Measurements from ENCODE around the gene KDM4C. TPM values are rescaled to one million over a fixed set of nuclear protein-coding genes. Genes with fewer than 3 reads are reported as not detected.

KDM4C gene
- total RNA-seq, 1 experiment from 2014 or later, result 7.1 TPM

DNA sequence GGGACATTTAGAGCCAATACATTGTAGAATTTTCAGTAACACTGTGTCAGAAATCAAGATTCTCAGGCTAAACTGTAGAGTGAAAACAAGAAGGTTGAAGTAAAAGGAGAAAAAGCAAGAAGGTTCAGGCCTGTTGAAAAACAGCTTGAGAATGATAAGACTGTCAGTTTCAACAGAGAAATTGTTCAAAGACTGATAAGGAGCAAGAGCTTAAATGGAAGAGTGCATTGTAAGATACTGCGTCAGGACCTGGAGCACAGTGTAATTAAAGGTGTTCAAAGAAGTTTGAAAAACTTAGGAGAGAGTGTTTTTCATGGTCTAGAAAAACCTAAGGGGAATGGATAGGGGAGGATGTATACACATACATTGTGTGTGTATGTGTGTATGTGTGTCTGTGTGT lies 408.3 kb downstream of the KDM4C start:
- no peak for ATAC-seq
- BruUV-seq (replicated peaks), result no TSS peak
- no peak overlapping the region for H3K27ac ChIP-seq (ENCODE audit: low read length)
- H3K36me3 ChIP-seq (ENCODE audit: control insufficient read depth, insufficient read depth, low read length), result no peaks in the 10 kb centered on the region
- H3K4me1 ChIP-seq (ENCODE audit: control insufficient read depth, insufficient read depth, low read length), result no peaks in the 10 kb centered on the region
- H3K4me3 ChIP-seq (ENCODE audit: low read depth in 2 of 2, low read length in 2 of 2), result no peak overlapping the region
- no peak for DNase-seq (ENCODE audit: low read depth, low spot score)
- in situ Hi-C loops (cut with HindIII; ENCODE audit: low pct_unique_long_range_greater_than_20kb, low sequenced_read_pairs) (no loop called here), intact Hi-C loops (cut with micrococcal nuclease; ENCODE audit: unreplicated experiment) (no loop called here)
- H3K9me3 ChIP-seq (ENCODE audit: control insufficient read depth, insufficient read depth, low read depth, low read length), result no peaks in the 10 kb centered on the region
- H3K27me3 ChIP-seq (ENCODE audit: control insufficient read depth, insufficient read depth, low read length), result no peaks in the 10 kb centered on the region
- ChIA-PET POLR2A (no interaction called here), CTCF (no interaction called here)
- TF ChIP-seq POLR2AphosphoS5 (IDR thresholded peaks at IDR 0.05; ENCODE audit: low read depth, low read length) (no peak), REST (IDR thresholded peaks at IDR 0.05; ENCODE audit: insufficient read depth in 1 of 2, low read depth in 2 of 2, low read length in 1 of 2) (no peak), SIN3A (IDR thresholded peaks at IDR 0.05; ENCODE audit: borderline replicate concordance, insufficient read depth, low read depth, low read length) (no peak), TCF7L2 (IDR thresholded peaks at IDR 0.05; ENCODE audit: low read depth, low read length) (no peak)
- TF ChIP-seq, protein P1, sequence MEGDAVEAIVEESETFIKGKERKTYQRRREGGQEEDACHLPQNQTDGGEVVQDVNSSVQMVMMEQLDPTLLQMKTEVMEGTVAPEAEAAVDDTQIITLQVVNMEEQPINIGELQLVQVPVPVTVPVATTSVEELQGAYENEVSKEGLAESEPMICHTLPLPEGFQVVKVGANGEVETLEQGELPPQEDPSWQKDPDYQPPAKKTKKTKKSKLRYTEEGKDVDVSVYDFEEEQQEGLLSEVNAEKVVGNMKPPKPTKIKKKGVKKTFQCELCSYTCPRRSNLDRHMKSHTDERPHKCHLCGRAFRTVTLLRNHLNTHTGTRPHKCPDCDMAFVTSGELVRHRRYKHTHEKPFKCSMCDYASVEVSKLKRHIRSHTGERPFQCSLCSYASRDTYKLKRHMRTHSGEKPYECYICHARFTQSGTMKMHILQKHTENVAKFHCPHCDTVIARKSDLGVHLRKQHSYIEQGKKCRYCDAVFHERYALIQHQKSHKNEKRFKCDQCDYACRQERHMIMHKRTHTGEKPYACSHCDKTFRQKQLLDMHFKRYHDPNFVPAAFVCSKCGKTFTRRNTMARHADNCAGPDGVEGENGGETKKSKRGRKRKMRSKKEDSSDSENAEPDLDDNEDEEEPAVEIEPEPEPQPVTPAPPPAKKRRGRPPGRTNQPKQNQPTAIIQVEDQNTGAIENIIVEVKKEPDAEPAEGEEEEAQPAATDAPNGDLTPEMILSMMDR (IDR thresholded peaks at IDR 0.05), result no peak

DNA sequence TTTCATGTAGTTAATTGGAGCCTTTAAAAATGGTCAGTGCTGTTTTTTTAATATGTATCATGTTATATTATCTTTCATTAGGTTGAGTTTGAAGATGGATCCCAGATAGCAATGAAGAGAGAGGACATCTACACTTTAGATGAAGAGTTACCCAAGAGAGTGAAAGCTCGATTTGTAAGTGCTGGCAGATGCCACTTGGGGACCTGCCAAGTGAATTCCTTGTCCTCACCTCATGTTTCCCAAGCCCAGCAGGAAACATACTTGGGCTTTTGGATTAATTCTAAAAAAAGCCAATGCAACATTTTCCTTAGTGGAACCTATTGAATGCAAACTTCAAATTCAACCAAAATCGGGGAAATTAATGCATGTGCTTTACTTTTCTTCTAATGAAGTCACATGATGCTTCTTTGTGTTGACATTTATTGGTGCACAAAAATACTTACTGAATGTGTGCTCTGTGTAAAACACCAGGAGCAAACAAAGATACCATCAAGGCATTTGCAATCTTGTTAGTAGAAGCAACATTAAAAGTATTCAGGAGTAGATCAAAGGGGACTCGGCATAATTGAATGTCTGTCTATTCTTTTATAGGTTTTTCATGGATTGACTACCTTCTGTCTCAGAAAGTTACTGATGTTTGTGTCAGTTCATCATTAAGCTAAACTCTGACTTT lies 412.1 kb downstream of the KDM4C start:
- in situ Hi-C loops (cut with HindIII; ENCODE audit: low pct_unique_long_range_greater_than_20kb, low sequenced_read_pairs) (no loop called here), intact Hi-C loops (cut with micrococcal nuclease; ENCODE audit: unreplicated experiment) (no loop called here)
- no peaks in the 10 kb centered on the region for H3K36me3 ChIP-seq (ENCODE audit: control insufficient read depth, insufficient read depth, low read length)
- H3K4me1 ChIP-seq (ENCODE audit: control insufficient read depth, insufficient read depth, low read length), result no peaks in the 10 kb centered on the region
- no TSS peak for BruUV-seq (replicated peaks)
- no peaks in the 10 kb centered on the region for H3K9me3 ChIP-seq (ENCODE audit: control insufficient read depth, insufficient read depth, low read depth, low read length)
- no peak for ATAC-seq
- TF ChIP-seq SIN3A (IDR thresholded peaks at IDR 0.05; ENCODE audit: borderline replicate concordance, insufficient read depth, low read depth, low read length) (no peak), TCF7L2 (IDR thresholded peaks at IDR 0.05; ENCODE audit: low read depth, low read length) (peak; percentile 73), POLR2AphosphoS5 (IDR thresholded peaks at IDR 0.05; ENCODE audit: low read depth, low read length) (no peak), REST (IDR thresholded peaks at IDR 0.05; ENCODE audit: insufficient read depth in 1 of 2, low read depth in 2 of 2, low read length in 1 of 2) (no peak)
- TF ChIP-seq, protein P1 (IDR thresholded peaks at IDR 0.05), result no peak
- H3K27me3 ChIP-seq (ENCODE audit: control insufficient read depth, insufficient read depth, low read length), result no peaks in the 10 kb centered on the region
- ChIA-PET POLR2A (no interaction called here), CTCF (no interaction called here)
- DNase-seq (ENCODE audit: low read depth, low spot score), result no peak
- no peak overlapping the region for H3K27ac ChIP-seq (ENCODE audit: low read length)
- H3K4me3 ChIP-seq (ENCODE audit: low read depth in 2 of 2, low read length in 2 of 2), result no peak overlapping the region
